GM12878 (cell line): ENCODE measurements around the gene RALGAPA2. TPM values are rescaled to one million over a fixed set of nuclear protein-coding genes. Genes with fewer than 3 reads are reported as not detected.

ENCODE experiments used
- ATAC-seq: fragments of 200-7000 bp; cut with Tn5 transposase; 3 replicates; pipeline ENCODE4 v1.9.1; 2020; ENCODE audit warnings: mild to moderate bottlenecking, moderate library complexity
- BruUV-seq: library from RNA; stranded (reverse); fragments of 400-500 nt; replicated peaks from 2 replicates; lab custom pipeline; 2021; lab: Mats Ljungman, UMichigan
- CTCF ChIA-PET: fragments of 300-600 bp; sonication (Branson Sonifier 250); formaldehyde crosslinking; extraction: SDS; loops from one replicate; lab custom pipeline; 2021; ENCODE audit warnings: inconsistent platforms; lab: Yijun Ruan, JAX
- POLR2A ChIA-PET: fragments of 350-600 bp; formaldehyde crosslinking; extraction: SDS; loops from one replicate; lab custom pipeline; 2021; ENCODE audit warnings: inconsistent platforms; lab: Charles Lee
- RAD21 ChIA-PET: fragments of 300-600 bp; sonication (Branson Sonifier 250); formaldehyde crosslinking; loops from one replicate; lab custom pipeline; 2023; ENCODE audit warnings: antibody characterized with exemption; ENCODE audit not compliant: unreplicated experiment; lab: Charles Lee
- SMC1A ChIA-PET: fragments of 300-600 bp; sonication (Branson Sonifier 250); formaldehyde crosslinking; loops from one replicate; lab custom pipeline; 2023; ENCODE audit not compliant: unreplicated experiment, uncharacterized antibody; lab: Charles Lee
- DNase-seq: peaks from one replicate; pipeline ENCODE4 v3.0.0-alpha.2; 2011; ENCODE audit warnings: low read depth, low spot score
- FAIRE-seq: peaks from 3 replicates; lab custom pipeline; 2011; peaks lifted over from hg19 to GRCh38; lab: Jason Lieb, UNC
- H2AFZ ChIP-seq: 2 replicates; pipeline ENCODE4 v1.6.0; 2011; ENCODE audit warnings: low read depth, low read length, control low read depth; ENCODE audit not compliant: control insufficient read depth
- H3K27ac ChIP-seq: 2 replicates; pipeline ENCODE4 v1.5.1; 2011; ENCODE audit warnings: control low read depth; ENCODE audit not compliant: control insufficient read depth, insufficient read depth
- H3K27me3 ChIP-seq, 2 experiments: replicated peaks in 1 of 2; 2 replicates each; pipeline versions ENCODE4 v1.6.0 to v1.6.1; 2011; ENCODE audit warnings: low read length in 1 of 2; ENCODE audit not compliant: control insufficient read depth in 2 of 2, insufficient read depth in 2 of 2
- H3K36me3 ChIP-seq, 2 experiments: 2 replicates each; pipeline ENCODE4 v1.5.1; 2011; ENCODE audit warnings: low read length in 1 of 2; ENCODE audit not compliant: control insufficient read depth in 2 of 2, insufficient read depth in 2 of 2
- H3K4me1 ChIP-seq: 2 replicates; pipeline ENCODE4 v1.6.1; 2011; ENCODE audit warnings: mild to moderate bottlenecking, low read length, moderate library complexity, mixed read lengths; ENCODE audit not compliant: control insufficient read depth, insufficient read depth
- H3K4me2 ChIP-seq: 2 replicates; pipeline ENCODE4 v1.6.0; 2011; ENCODE audit warnings: control low read depth; ENCODE audit not compliant: control insufficient read depth, insufficient read depth
- H3K4me3 ChIP-seq: fragments of 200-600 bp; sonication (generic); 2 replicates; pipeline ENCODE4 v1.5.1; 2016
- H3K79me2 ChIP-seq: 2 replicates; pipeline ENCODE4 v1.6.0; 2011; ENCODE audit warnings: low read length; ENCODE audit not compliant: control insufficient read depth, insufficient read depth
- H3K9ac ChIP-seq: 2 replicates; pipeline ENCODE4 v1.8.0; 2011; ENCODE audit warnings: low read length, control low read depth, mixed read lengths; ENCODE audit not compliant: control insufficient read depth, insufficient read depth
- H3K9me3 ChIP-seq: replicated peaks from 3 replicates; pipeline ENCODE4 v1.5.1; 2011; ENCODE audit warnings: mild to moderate bottlenecking, low read length; ENCODE audit not compliant: control insufficient read depth, insufficient read depth
- H4K20me1 ChIP-seq: 2 replicates; pipeline ENCODE4 v1.6.0; 2011; ENCODE audit not compliant: control insufficient read depth, insufficient read depth
- EED ChIP-seq: sonication (generic); IDR thresholded peaks from 2 replicates; pipeline ENCODE4 v1.6.1; 2016; ENCODE audit warnings: antibody characterized with exemption, low read depth
- HDGF ChIP-seq: fragments of 450-650 bp; IDR thresholded peaks from 2 replicates; pipeline ENCODE4 v1.6.1; 2016; ENCODE audit warnings: antibody characterized with exemption
- IKZF1 ChIP-seq: fragments of 450-650 bp; conservative IDR thresholded peaks from 2 replicates; pipeline ENCODE4 v1.6.1; 2017; ENCODE audit warnings: antibody characterized with exemption, mild to moderate bottlenecking
- PML ChIP-seq: IDR thresholded peaks from 2 replicates; pipeline ENCODE4 v1.6.1; 2012; ENCODE audit warnings: low read length, inconsistent platforms
- POLR2AphosphoS5 ChIP-seq: IDR thresholded peaks from 2 replicates; pipeline ENCODE4 v1.6.1; 2011; ENCODE audit warnings: mild to moderate bottlenecking, low read length, inconsistent platforms
- TCF12 ChIP-seq: IDR thresholded peaks from 2 replicates; pipeline ENCODE4 v1.6.1; 2011; ENCODE audit warnings: low read depth, mild to moderate bottlenecking, low read length
- WGBS: methylation state at CpG from one replicate; pipeline ENCODE4 v1.1.6; 2016; ENCODE audit warnings: low lambda C conversion rate; ENCODE audit not compliant: insufficient replicate concordance, insufficient coverage; ENCODE audit errors: missing lambda C conversion rate; 5-methylcytosine and 5-hydroxymethylcytosine counted together
- in situ Hi-C: fragments of 300-500 bp; cut with MboI; formaldehyde crosslinking; loops from 9 replicates; pipeline ENCODE4 v1.14.3; 2018; ENCODE audit warnings: mixed read lengths
- intact Hi-C: fragments of 100-400 bp; cut with micrococcal nuclease; formaldehyde crosslinking; loops from one replicate; pipeline ENCODE4 v1.14.2; 2022; ENCODE audit not compliant: unreplicated experiment
- polyA plus RNA-seq, 11 experiments: library from polyadenylated mRNA; depleted of rRNA in 4 of 11; unstranded in 6 of 11; stranded (reverse) in 5 of 11; fragments of >200 nt; fragmentation: Nextera tagmentation in 4 of 11; fragmentation: Illumina TruSeq in 1 of 11; extraction: Ambion mirVana in 4 of 11; extraction: Trizol in 1 of 11; gene quantifications; 1 replicate in 1 of 11; 2 replicates in 10 of 11; pipeline versions ENCODE4 v1.2.1 to v1.2.3, GENCODE V29; 2011 to 2016; ENCODE audit warnings: inconsistent platforms in 2 of 11, missing spikeins in 2 of 11, low read depth in 1 of 11
- total RNA-seq, 4 experiments: library from RNA; depleted of rRNA in 3 of 4; stranded (reverse); fragments of >200 nt in 3 of 4; fragmentation: Illumina TruSeq in 1 of 4; extraction: Trizol in 1 of 4; gene quantifications; 2 replicates each; pipeline versions ENCODE4 v1.2.1 to v1.2.3, GENCODE V29; 2013 to 2021
- TF ChIP-seq, protein P1 (sequence below): IDR thresholded peaks from 2 replicates; pipeline ENCODE4 v1.6.1; 2011; ENCODE audit warnings: borderline replicate concordance, low read depth, mild to moderate bottlenecking, moderate library complexity, mixed read lengths, low read length; ENCODE audit not compliant: insufficient read depth; ENCODE audit errors: extremely low read length
- TF ChIP-seq, protein P2 (sequence below): fragments of 450-650 bp; IDR thresholded peaks from 2 replicates; pipeline ENCODE4 v1.6.1; 2016; ENCODE audit warnings: mild to moderate bottlenecking
- TF ChIP-seq, protein P3 (sequence below): fragments of 450-650 bp; IDR thresholded peaks from 2 replicates; pipeline ENCODE4 v1.6.1; 2017; ENCODE audit warnings: mild to moderate bottlenecking

The RALGAPA2 gene
- total and polyA plus RNA-seq, 10 of the 15 experiments (the other 5 are each of a cell fraction or from before 2014, with no cell fraction given), result 2.9 to 29.4 (median 19.6) TPM

DNA sequence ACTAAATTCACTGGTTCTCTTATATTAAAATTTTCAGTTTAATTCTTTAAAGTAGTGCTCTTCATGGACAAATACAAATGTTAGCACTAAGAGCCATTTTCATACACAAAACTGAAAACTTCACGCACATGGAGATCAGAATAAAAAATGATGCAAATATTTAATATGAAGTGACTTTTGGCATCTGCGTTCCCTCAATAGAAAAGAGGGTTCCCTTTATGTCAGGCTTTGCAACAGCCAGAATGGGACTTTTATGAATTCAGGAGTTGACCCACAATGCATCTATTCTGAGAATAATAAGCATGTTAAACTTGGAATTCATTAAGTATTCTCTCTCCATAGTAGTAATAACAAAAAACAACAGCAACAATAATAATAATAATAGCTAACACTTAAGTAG is 218.7 kb downstream of the RALGAPA2 start:
- Histone ChIP-seq H3K9me3 (no peaks in the 10 kb centered on the region), H3K4me2 (no peak overlapping the region), H4K20me1 (no peaks in the 10 kb centered on the region), H2AFZ (no peak overlapping the region), H3K36me3 (peaks cover 0 to 4% of the 10 kb centered on the region in 2 experiments; a peak in 1 of 4 replicates), H3K79me2 (no peaks in the 10 kb centered on the region), H3K4me1 (peaks cover 44% of the 10 kb centered on the region), H3K9ac (no peak overlapping the region), H3K27me3 (no peaks in the 10 kb centered on the region), H3K4me3 (no peak overlapping the region)
- FAIRE-seq, result no peak
- ChIA-PET POLR2A (no interaction called here), RAD21 (interaction anchor here (0.5 to 1.4 kb wide), 4 partner anchors 25 to 142 kb away, joined by 3 to 6 read pairs (median 4); no protein-coding TSS in a partner anchor), SMC1A (interaction anchor here (0.8 to 3.2 kb wide), 7 partner anchors 10 to 44 kb away, joined by 3 to 12 read pairs (median 4); no protein-coding TSS in a partner anchor)
- in situ Hi-C loops (no loop called here), intact Hi-C loops (no loop called here)
- ATAC-seq, result no peak
- 100% methylated on average over 2 of the region's 2 CpGs for WGBS
- BruUV-seq, result no TSS peak
- DNase-seq, result no peak
- no peak for TF ChIP-seq PML
- TF ChIP-seq, all 136 proteins: peak for 0
- CTCF ChIA-PET, result interaction anchor here (0.5 to 1.2 kb wide), 3 partner anchors 68 to 442 kb away, joined by 3 to 4 read pairs (median 3); no protein-coding TSS in a partner anchor
- no peak overlapping the region for H3K27ac ChIP-seq

DNA sequence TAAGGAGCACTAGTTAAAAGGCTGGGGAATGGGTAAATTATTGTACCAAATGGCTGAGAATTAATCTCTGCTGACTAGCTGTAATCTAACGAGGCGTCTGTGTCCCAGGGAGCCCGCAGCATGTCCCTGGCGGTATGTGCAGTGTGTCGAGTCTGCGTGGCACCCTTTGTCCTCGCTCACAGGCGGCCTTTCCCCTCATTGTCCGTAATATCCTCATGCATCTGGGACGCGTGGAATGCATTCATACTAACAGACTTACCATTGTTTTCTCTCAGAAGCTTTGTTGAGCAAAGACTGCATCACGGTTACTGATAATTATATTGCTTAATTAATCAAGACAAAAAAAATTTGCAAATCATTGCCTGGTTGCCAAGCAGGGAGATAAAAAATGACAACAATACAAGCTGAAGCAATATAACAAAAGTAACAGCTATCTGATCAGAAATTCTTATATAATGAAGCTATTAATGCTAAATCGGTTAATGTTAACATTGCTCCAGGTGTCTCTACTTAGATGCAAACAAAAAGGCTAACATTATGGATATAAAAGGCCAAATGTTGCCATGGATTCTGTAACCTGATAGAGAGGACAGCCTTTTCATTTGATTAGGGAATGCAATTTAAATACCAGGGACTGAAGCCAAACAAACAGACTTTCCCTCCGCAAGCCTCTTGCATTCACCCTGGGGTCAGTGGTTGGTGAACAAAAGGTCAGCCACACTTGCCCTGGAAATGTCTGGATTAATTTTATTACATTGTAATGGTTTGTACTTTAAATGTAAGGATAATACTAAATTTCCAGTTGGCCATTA is 219.7 kb downstream of the RALGAPA2 start:
- ATAC-seq (no peak), FAIRE-seq (no peak), DNase-seq (no peak)
- TF ChIP-seq IKZF1 (no peak), POLR2AphosphoS5 (no peak), EED (no peak), TCF12 (no peak), HDGF (no peak)
- TF ChIP-seq, protein P1, sequence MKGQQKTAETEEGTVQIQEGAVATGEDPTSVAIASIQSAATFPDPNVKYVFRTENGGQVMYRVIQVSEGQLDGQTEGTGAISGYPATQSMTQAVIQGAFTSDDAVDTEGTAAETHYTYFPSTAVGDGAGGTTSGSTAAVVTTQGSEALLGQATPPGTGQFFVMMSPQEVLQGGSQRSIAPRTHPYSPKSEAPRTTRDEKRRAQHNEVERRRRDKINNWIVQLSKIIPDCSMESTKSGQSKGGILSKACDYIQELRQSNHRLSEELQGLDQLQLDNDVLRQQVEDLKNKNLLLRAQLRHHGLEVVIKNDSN, result no peak
- TF ChIP-seq, protein P2, sequence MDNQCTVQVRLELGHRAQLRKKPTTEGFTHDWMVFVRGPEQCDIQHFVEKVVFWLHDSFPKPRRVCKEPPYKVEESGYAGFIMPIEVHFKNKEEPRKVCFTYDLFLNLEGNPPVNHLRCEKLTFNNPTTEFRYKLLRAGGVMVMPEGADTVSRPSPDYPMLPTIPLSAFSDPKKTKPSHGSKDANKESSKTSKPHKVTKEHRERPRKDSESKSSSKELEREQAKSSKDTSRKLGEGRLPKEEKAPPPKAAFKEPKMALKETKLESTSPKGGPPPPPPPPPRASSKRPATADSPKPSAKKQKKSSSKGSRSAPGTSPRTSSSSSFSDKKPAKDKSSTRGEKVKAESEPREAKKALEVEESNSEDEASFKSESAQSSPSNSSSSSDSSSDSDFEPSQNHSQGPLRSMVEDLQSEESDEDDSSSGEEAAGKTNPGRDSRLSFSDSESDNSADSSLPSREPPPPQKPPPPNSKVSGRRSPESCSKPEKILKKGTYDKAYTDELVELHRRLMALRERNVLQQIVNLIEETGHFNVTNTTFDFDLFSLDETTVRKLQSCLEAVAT, result no peak
- TF ChIP-seq, protein P3, sequence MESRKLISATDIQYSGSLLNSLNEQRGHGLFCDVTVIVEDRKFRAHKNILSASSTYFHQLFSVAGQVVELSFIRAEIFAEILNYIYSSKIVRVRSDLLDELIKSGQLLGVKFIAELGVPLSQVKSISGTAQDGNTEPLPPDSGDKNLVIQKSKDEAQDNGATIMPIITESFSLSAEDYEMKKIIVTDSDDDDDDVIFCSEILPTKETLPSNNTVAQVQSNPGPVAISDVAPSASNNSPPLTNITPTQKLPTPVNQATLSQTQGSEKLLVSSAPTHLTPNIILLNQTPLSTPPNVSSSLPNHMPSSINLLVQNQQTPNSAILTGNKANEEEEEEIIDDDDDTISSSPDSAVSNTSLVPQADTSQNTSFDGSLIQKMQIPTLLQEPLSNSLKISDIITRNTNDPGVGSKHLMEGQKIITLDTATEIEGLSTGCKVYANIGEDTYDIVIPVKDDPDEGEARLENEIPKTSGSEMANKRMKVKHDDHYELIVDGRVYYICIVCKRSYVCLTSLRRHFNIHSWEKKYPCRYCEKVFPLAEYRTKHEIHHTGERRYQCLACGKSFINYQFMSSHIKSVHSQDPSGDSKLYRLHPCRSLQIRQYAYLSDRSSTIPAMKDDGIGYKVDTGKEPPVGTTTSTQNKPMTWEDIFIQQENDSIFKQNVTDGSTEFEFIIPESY, result no peak
- no peak overlapping the region for H3K4me2 ChIP-seq
- no peak overlapping the region for H3K4me3 ChIP-seq
- H3K4me1 ChIP-seq, result peaks cover 48% of the 10 kb centered on the region
- H3K36me3 ChIP-seq, result peaks cover 0 to 5% of the 10 kb centered on the region in 2 experiments; a peak in 1 of 4 replicates
- no peak overlapping the region for H3K27ac ChIP-seq
- SMC1A ChIA-PET, result interaction anchor here (1.5 to 6.1 kb wide), 3 partner anchors 9 to 27 kb away, joined by 4 to 40 read pairs (median 12); no protein-coding TSS in a partner anchor
- no peaks in the 10 kb centered on the region for H4K20me1 ChIP-seq
- WGBS, result 98% methylated on average over 14 of the region's 14 CpGs
- H3K9me3 ChIP-seq, result no peaks in the 10 kb centered on the region
- BruUV-seq, result no TSS peak
- intact Hi-C loops (no loop called here), in situ Hi-C loops (no loop called here)
- no peak overlapping the region for H3K9ac ChIP-seq
- H2AFZ ChIP-seq, result no peak overlapping the region
- RAD21 ChIA-PET, result interaction anchor here (0.5 to 1.4 kb wide), 2 partner anchors 26 to 141 kb away, joined by 3 to 6 read pairs; no protein-coding TSS in a partner anchor
- no peaks in the 10 kb centered on the region for H3K79me2 ChIP-seq
- CTCF ChIA-PET, result interaction anchor here (0.6 to 1.5 kb wide), 3 partner anchors 8 to 26 kb away, joined by 3 to 6 read pairs (median 3); no protein-coding TSS in a partner anchor
- H3K27me3 ChIP-seq, result no peaks in the 10 kb centered on the region
- POLR2A ChIA-PET, result interaction anchor here (1.5 kb wide), 1 partner anchor 36 kb away, joined by 4 read pairs; no protein-coding TSS in a partner anchor
